Upper lobe of left lung (tissue), 6 donors: ENCODE data around the gene DGKI. TPM values are rescaled to one million over a fixed set of nuclear protein-coding genes. Genes with fewer than 3 reads are reported as not detected.

Source experiments
- ATAC-seq, 2 donors: fragments of 200-7000 bp; cut with Tn5 transposase; one replicate each; pipeline ENCODE4 v1.9.1; 2022; ENCODE audit warnings: mild to moderate bottlenecking in 2 of 2, moderate library complexity in 2 of 2; ENCODE audit not compliant: low FRiP score in 2 of 2
- DNase-seq, 2 donors: peaks; one replicate each; pipeline ENCODE4 v3.0.0-alpha.2; 2019 to 2020
- H3K27ac ChIP-seq, 4 donors: fragments of 200-600 bp; sonication (generic); one replicate each; pipeline ENCODE4 v1.5.1; 2016 to 2019
- H3K27me3 ChIP-seq, 4 donors: fragments of 200-600 bp; sonication (generic); one replicate each; pipeline ENCODE4 v1.5.1; 2017 to 2019
- H3K36me3 ChIP-seq, 4 donors: fragments of 200-600 bp; sonication (generic); one replicate each; pipeline ENCODE4 v1.5.1; 2016 to 2019
- H3K4me1 ChIP-seq, 4 donors: fragments of 200-600 bp; sonication (generic); one replicate each; pipeline ENCODE4 v1.5.1; 2018 to 2019
- H3K4me3 ChIP-seq, 4 donors: fragments of 200-600 bp; sonication (generic); one replicate each; pipeline ENCODE4 v1.5.1; 2017 to 2019; ENCODE audit warnings: mild to moderate bottlenecking in 2 of 4, moderate library complexity in 1 of 4
- H3K9me3 ChIP-seq, 4 donors: fragments of 200-600 bp; sonication (generic); one replicate each; pipeline ENCODE4 v1.5.1; 2018 to 2019
- EP300 ChIP-seq, 4 donors: sonication (generic); formaldehyde crosslinking; IDR thresholded peaks; one replicate each; pipeline ENCODE4 v1.5.1; 2017; ENCODE audit warnings: antibody characterized with exemption in 4 of 4, control low read depth in 2 of 4
- POLR2A ChIP-seq, 4 donors: fragments of 450-650 bp; IDR thresholded peaks; one replicate each; pipeline ENCODE4 v1.5.1; 2016 to 2017; ENCODE audit warnings: antibody characterized with exemption in 4 of 4, mild to moderate bottlenecking in 2 of 4
- POLR2AphosphoS5 ChIP-seq, 2 donors: sonication (generic); formaldehyde crosslinking; IDR thresholded peaks; one replicate each; pipeline ENCODE4 v1.5.1; 2017; ENCODE audit warnings: antibody characterized with exemption in 2 of 2
- WGBS, 2 donors: methylation state at CpG; one replicate each; pipeline ENCODE4 v1.1.5; 2017 to 2018; 5-methylcytosine and 5-hydroxymethylcytosine counted together
- total RNA-seq, 6 donors: library from RNA; depleted of rRNA in 4 of 6; stranded (reverse); fragments of >200 nt in 4 of 6; gene quantifications; one replicate each; pipeline versions ENCODE4 v1.1.0 to v1.2.1, GENCODE V29; 2016 to 2021
- TF ChIP-seq, protein P1 (sequence below), 6 experiments: fragments of 450-650 bp in 4 of 6; fragments of 200-600 bp in 2 of 6; sonication (generic) in 2 of 6; IDR thresholded peaks; one replicate each; pipeline ENCODE4 v1.5.1; 2016 to 2019; ENCODE audit warnings: antibody characterized with exemption in 6 of 6
- donor health status: DM: no; HTN: no; CAD: no; lungs with moderate emphysema.
- donor health status: DM: no; HTN: yes; CAD: no; lungs with severe emphysema.

The DGKI gene
- total RNA-seq, 6 donors from 2014 or later = under 0.01 to 4.5 (median 0.34) TPM; not detected in 1

DNA sequence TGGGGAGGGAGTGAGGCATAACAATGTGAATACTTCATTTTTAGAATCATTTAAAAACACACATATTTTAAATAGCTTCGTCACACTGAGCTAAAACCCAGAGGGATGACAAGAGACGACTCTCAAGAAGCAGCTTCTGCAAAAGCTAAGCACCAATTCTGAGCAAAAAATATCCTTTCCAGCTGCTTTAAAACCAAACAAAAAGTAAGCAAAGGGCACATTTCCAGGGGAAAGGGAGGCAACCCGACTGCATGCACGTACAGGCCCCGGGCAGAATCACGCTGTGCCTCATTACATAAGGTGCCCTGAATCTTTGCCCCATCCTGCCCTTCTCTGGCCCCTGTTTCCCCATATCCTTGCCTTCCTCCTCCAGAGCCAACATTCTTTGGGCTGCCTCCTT lies 78.4 kb downstream of the DGKI start:
- Histone ChIP-seq H3K27ac (no peak overlapping the region), H3K9me3 (no peaks in the 10 kb centered on the region), H3K4me1 (no peaks in the 10 kb centered on the region), H3K36me3 (no peaks in the 10 kb centered on the region), H3K27me3 (no peaks in the 10 kb centered on the region), H3K4me3 (no peak overlapping the region)
- ATAC-seq (no peak), DNase-seq (no peak)
- TF ChIP-seq POLR2AphosphoS5 (IDR thresholded peaks at IDR 0.05) (no peak), POLR2A (IDR thresholded peaks at IDR 0.05) (no peak), EP300 (IDR thresholded peaks at IDR 0.05) (no peak)
- TF ChIP-seq, protein P1, sequence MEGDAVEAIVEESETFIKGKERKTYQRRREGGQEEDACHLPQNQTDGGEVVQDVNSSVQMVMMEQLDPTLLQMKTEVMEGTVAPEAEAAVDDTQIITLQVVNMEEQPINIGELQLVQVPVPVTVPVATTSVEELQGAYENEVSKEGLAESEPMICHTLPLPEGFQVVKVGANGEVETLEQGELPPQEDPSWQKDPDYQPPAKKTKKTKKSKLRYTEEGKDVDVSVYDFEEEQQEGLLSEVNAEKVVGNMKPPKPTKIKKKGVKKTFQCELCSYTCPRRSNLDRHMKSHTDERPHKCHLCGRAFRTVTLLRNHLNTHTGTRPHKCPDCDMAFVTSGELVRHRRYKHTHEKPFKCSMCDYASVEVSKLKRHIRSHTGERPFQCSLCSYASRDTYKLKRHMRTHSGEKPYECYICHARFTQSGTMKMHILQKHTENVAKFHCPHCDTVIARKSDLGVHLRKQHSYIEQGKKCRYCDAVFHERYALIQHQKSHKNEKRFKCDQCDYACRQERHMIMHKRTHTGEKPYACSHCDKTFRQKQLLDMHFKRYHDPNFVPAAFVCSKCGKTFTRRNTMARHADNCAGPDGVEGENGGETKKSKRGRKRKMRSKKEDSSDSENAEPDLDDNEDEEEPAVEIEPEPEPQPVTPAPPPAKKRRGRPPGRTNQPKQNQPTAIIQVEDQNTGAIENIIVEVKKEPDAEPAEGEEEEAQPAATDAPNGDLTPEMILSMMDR (IDR thresholded peaks at IDR 0.05) = no peak
- 64 to 67% methylated on average over 6 of the region's 6 CpGs for WGBS, 2 donors

DNA sequence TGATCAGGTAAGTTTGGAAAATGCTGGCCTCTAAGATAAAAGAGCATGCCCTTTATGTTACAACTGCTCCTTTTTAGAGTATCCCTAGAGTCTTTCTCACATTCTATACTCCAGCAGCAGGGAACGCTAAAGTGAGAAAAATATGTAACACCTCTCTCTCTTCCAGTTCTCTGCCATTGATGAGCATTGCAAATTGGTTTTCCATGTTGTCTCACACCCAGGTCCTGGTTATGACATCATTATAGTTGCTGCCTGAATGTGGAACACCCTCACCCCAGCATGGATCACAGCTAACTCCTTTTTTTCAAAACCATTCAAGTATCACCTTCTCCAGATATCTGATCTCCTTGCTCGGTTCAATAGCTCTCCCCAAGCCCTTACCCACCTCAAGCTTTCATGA lies 84.4 kb downstream of the DGKI start:
- TF ChIP-seq POLR2AphosphoS5 (IDR thresholded peaks at IDR 0.05) (no peak), POLR2A (IDR thresholded peaks at IDR 0.05) (no peak), EP300 (IDR thresholded peaks at IDR 0.05) (no peak)
- TF ChIP-seq, protein P1 (IDR thresholded peaks at IDR 0.05) = no peak
- ATAC-seq (no peak), DNase-seq (no peak)
- Histone ChIP-seq H3K9me3 (no peaks in the 10 kb centered on the region), H3K27ac (no peak overlapping the region), H3K27me3 (no peaks in the 10 kb centered on the region), H3K4me3 (no peak overlapping the region), H3K4me1 (no peaks in the 10 kb centered on the region), H3K36me3 (no peaks in the 10 kb centered on the region)
- 83 to 85% methylated on average over 2 of the region's 2 CpGs for WGBS, 2 donors

DNA sequence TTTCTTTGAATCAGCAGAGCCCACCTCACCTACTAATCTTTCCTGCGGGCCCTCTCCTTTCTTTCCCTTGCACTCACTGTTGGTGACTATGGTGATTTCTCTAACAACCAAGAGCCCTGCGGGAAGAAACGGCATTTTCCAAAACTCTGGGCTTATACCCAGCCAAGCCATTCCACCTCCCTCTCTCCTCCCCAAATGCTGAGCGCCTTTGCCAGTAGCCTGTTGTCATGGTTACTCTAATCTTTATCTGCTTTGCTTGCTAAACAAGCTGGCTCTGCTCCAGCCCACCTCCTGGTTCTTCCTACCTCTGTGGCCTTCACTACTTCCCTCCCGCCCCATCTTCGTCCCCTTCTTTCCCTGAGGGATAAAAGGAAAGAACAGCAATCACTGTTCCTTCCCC lies 86.7 kb downstream of the DGKI start:
- H3K36me3 ChIP-seq = no peaks in the 10 kb centered on the region
- H3K27ac ChIP-seq = no peak overlapping the region
- TF ChIP-seq POLR2AphosphoS5 (IDR thresholded peaks at IDR 0.05) (no peak), EP300 (IDR thresholded peaks at IDR 0.05) (no peak), POLR2A (IDR thresholded peaks at IDR 0.05) (no peak)
- TF ChIP-seq, protein P1 (IDR thresholded peaks at IDR 0.05) = no peak
- no peaks in the 10 kb centered on the region for H3K9me3 ChIP-seq
- H3K27me3 ChIP-seq = no peaks in the 10 kb centered on the region
- no peak overlapping the region for H3K4me3 ChIP-seq
- ATAC-seq (no peak), DNase-seq (no peak)
- 57 to 60% methylated on average over 6 of the region's 6 CpGs for WGBS, 2 donors
- no peaks in the 10 kb centered on the region for H3K4me1 ChIP-seq

DNA sequence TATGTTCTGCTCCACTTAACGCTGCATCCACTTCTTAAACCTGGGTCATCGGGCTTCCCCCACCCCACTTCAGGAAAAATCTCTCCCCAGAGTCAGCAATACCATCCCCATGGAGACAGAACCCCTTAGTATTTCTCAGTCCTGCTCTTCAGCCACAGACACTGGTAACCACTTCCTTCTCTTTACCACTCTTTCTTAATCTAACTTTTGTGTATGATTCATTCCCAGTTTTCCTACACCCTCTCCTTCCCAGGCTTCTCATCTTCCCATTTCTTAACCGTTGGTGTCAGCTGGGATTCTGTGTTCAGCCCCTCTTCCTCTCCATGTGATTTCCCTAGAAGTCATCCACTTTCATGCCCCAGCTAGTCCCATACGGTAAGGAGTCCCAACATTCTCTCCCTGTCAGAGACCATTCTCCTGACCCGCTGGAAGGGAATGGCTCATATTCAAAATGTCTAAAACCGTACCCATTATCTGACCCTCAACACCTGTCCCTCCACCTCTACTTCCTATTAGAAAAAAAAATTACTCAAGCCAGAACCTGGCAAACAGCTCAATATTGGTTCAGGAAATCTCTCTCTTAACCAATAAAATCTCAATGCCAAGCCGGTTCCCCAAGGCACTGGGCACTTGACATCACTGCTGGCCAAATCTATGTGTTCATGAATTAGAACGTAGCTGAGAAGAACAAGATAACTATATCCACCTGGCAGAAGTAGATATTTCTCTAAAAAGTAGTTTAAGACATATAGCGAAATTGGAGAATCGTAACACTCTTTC lies 89.4 kb downstream of the DGKI start:
- no peaks in the 10 kb centered on the region for H3K4me1 ChIP-seq
- no peaks in the 10 kb centered on the region for H3K36me3 ChIP-seq
- H3K4me3 ChIP-seq = no peak overlapping the region
- no peak overlapping the region for H3K27ac ChIP-seq
- 76 to 80% methylated on average over 10 of the region's 10 CpGs for WGBS, 2 donors
- no peaks in the 10 kb centered on the region for H3K27me3 ChIP-seq
- ATAC-seq = no peak
- no peak for TF ChIP-seq POLR2AphosphoS5 (IDR thresholded peaks at IDR 0.05)
- TF ChIP-seq POLR2A (IDR thresholded peaks at IDR 0.05) = no peak
- no peak for TF ChIP-seq EP300 (IDR thresholded peaks at IDR 0.05)
- TF ChIP-seq, protein P1 (IDR thresholded peaks at IDR 0.05) = no peak
- DNase-seq = no peak
- H3K9me3 ChIP-seq = no peaks in the 10 kb centered on the region
